IPS-11a (cell line): Measurements from ENCODE around the gene MGRN1.

Experiments
- H3K4me3 ChIP-seq: one replicate; pipeline ENCODE4 v1.5.1; 2013; ENCODE audit warnings: low read depth, low read length, control low read depth

The MGRN1 gene

GRCh38 chr16:4685776-4686496, 61.3 kb downstream of the MGRN1 start:
- no peak overlapping the region for H3K4me3 ChIP-seq

- no peak overlapping the region for H3K4me3 ChIP-seq
Observed at GRCh38 chr16:4686497-4687210, 62.0 kb downstream of the MGRN1 start.

GRCh38 chr16:4687416-4687815, 62.8 kb downstream of the MGRN1 start:
- no peak overlapping the region for H3K4me3 ChIP-seq

GRCh38 chr16:4687946-4688673, 63.5 kb downstream of the MGRN1 start:
- no peak overlapping the region for H3K4me3 ChIP-seq

GRCh38 chr16:4688674-4689045, 64.0 kb downstream of the MGRN1 start:
- H3K4me3 ChIP-seq: no peak overlapping the region

GRCh38 chr16:4689091-4689671, 64.6 kb downstream of the MGRN1 start:
- H3K4me3 ChIP-seq: no peak overlapping the region

GRCh38 chr16:4689864-4690704, 65.5 kb downstream of the MGRN1 start:
- no peak overlapping the region for H3K4me3 ChIP-seq

- H3K4me3 ChIP-seq: no peak overlapping the region
Observed at GRCh38 chr16:4690946-4691665, 66.5 kb downstream of the MGRN1 start.

GRCh38 chr16:4691666-4692412, 67.2 kb downstream of the MGRN1 start:
- H3K4me3 ChIP-seq: no peak overlapping the region

- peak overlapping the region; percentile 47 for H3K4me3 ChIP-seq
Observed at GRCh38 chr16:4692460-4693295, 68.1 kb downstream of the MGRN1 start.

GRCh38 chr16:4693296-4693955, 68.8 kb downstream of the MGRN1 start, which contains the start of gene NUDT16L1:
NUDT16L1 (plus strand) TSS chr16:4693562; CDS start chr16:4693727, 165 bp downstream.
- H3K4me3 ChIP-seq: peak within 1 kb of the TSS; percentile 92

GRCh38 chr16:4693956-4694641, 69.5 kb downstream of the MGRN1 start:
- H3K4me3 ChIP-seq: peak overlapping the region; percentile 92

GRCh38 chr16:4694642-4695451, 70.2 kb downstream of the MGRN1 start:
- peak overlapping the region; percentile 17 for H3K4me3 ChIP-seq

- no peak overlapping the region for H3K4me3 ChIP-seq
Observed at GRCh38 chr16:4695473-4696171, 71.0 kb downstream of the MGRN1 start.

GRCh38 chr16:4696172-4696904, 71.7 kb downstream of the MGRN1 start:
- no peak overlapping the region for H3K4me3 ChIP-seq
